Testis (tissue), 2 donors: ENCODE measurements around the gene SND1.

Experiments used
- POLR2A ChIP-seq: fragments of 450-650 bp; IDR thresholded peaks from one replicate; pipeline ENCODE4 v1.6.1; 2017; ENCODE audit warnings: antibody characterized with exemption, mild to moderate bottlenecking, moderate library complexity
- TF ChIP-seq, protein P1 (sequence below), 3 experiments: fragments of 450-650 bp in 2 of 3; fragments of 200-600 bp in 1 of 3; sonication (generic) in 1 of 3; IDR thresholded peaks; one replicate each; pipeline ENCODE4 v1.5.1; 2016 to 2019; ENCODE audit warnings: antibody characterized with exemption in 3 of 3, mild to moderate bottlenecking in 2 of 3, moderate library complexity in 1 of 3

DNA sequence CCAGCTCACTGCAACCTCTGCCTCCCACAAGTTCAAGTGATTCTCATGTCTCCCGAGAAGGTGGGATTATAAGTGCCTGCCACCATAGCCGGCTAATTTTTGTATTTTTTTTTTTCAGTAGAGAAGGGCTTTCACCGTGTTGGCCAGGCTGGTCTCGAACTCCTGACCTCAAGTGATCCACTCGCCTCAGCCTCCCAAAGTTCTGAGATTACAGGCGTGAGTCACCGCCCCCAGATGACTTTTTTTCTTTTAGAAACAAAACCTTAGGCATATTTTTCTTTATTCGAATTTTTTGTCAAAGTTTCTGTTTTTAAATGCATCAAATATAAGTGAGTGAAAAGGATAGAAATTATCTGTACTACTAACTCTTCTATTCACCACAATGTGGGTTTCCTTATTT is 266.1 kb downstream of the SND1 start:
- no peak for TF ChIP-seq POLR2A
- TF ChIP-seq, protein P1, sequence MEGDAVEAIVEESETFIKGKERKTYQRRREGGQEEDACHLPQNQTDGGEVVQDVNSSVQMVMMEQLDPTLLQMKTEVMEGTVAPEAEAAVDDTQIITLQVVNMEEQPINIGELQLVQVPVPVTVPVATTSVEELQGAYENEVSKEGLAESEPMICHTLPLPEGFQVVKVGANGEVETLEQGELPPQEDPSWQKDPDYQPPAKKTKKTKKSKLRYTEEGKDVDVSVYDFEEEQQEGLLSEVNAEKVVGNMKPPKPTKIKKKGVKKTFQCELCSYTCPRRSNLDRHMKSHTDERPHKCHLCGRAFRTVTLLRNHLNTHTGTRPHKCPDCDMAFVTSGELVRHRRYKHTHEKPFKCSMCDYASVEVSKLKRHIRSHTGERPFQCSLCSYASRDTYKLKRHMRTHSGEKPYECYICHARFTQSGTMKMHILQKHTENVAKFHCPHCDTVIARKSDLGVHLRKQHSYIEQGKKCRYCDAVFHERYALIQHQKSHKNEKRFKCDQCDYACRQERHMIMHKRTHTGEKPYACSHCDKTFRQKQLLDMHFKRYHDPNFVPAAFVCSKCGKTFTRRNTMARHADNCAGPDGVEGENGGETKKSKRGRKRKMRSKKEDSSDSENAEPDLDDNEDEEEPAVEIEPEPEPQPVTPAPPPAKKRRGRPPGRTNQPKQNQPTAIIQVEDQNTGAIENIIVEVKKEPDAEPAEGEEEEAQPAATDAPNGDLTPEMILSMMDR (IDR thresholded peaks at IDR 0.05) = no peak
